GM21576 (cell line): ENCODE measurements around the gene GMCL1.

ENCODE experiments used
- ATAC-seq: cut with Tn5 transposase; IDR thresholded peaks from one replicate; pipeline ENCODE4 v1.9.1; 2021; ENCODE audit warnings: mild to moderate bottlenecking, moderate library complexity; ENCODE audit not compliant: unreplicated experiment

The GMCL1 gene

GRCh38 chr2:69923116-69923515, 93.7 kb downstream of the GMCL1 start:
- no peak for ATAC-seq

GRCh38 chr2:69926849-69927515, 97.5 kb downstream of the GMCL1 start:
- ATAC-seq, result no peak
